H1 (cell line): ENCODE data around the gene ATXN7. TPM values are rescaled to one million over a fixed set of nuclear protein-coding genes. Genes with fewer than 3 reads are reported as not detected.

ENCODE experiments used
- BCL11A ChIP-seq, 2 experiments: IDR thresholded peaks; one replicate each; pipeline ENCODE4 v1.6.1; 2011; ENCODE audit warnings: low read depth in 2 of 2, low read length in 2 of 2, mild to moderate bottlenecking in 2 of 2
- CEBPB ChIP-seq: IDR thresholded peaks from 2 replicates; pipeline ENCODE4 v1.6.1; 2012; ENCODE audit warnings: low read depth, low read length
- CREB1 ChIP-seq: IDR thresholded peaks from 2 replicates; pipeline ENCODE4 v1.6.1; 2012; ENCODE audit warnings: inconsistent platforms
- CTBP2 ChIP-seq: IDR thresholded peaks from 2 replicates; pipeline ENCODE4 v1.7.0; 2011; ENCODE audit warnings: borderline replicate concordance, mild to moderate bottlenecking, moderate library complexity, mixed read lengths, low read length; ENCODE audit not compliant: insufficient read depth, insufficient read length
- HDAC2 ChIP-seq, 2 experiments: fragments of 300-600 bp in 1 of 2; sonication (generic) in 1 of 2; IDR thresholded peaks; 2 replicates each; pipeline ENCODE4 v1.6.1; 2011 to 2012; ENCODE audit warnings: low read depth in 2 of 2, low read length in 2 of 2, mild to moderate bottlenecking in 2 of 2, moderate library complexity in 2 of 2, borderline replicate concordance in 1 of 2, inconsistent platforms in 1 of 2
- MAX ChIP-seq: IDR thresholded peaks from 2 replicates; pipeline ENCODE4 v1.6.1; 2012; ENCODE audit warnings: inconsistent platforms
- NANOG ChIP-seq: IDR thresholded peaks from 2 replicates; pipeline ENCODE4 v1.6.1; 2011; ENCODE audit warnings: low read length, low read depth, mild to moderate bottlenecking, inconsistent platforms; ENCODE audit not compliant: insufficient read depth, poor library complexity, severe bottlenecking
- NRF1 ChIP-seq: IDR thresholded peaks from 2 replicates; pipeline ENCODE4 v1.6.1; 2011; ENCODE audit warnings: mild to moderate bottlenecking, low read depth, low read length, improper control_type of control experiment
- PHF8 ChIP-seq: fragments of 200-600 bp; sonication (generic); conservative IDR thresholded peaks from 2 replicates; pipeline ENCODE4 v1.7.1; 2012; ENCODE audit warnings: low read depth, mild to moderate bottlenecking, inconsistent platforms, low read length, moderate library complexity
- RBBP5 ChIP-seq: IDR thresholded peaks from 2 replicates; pipeline ENCODE4 v1.7.1; 2012; ENCODE audit warnings: low read depth, mild to moderate bottlenecking, inconsistent platforms, low read length, moderate library complexity, borderline replicate concordance
- SAP30 ChIP-seq: fragments of 300-600 bp; sonication (generic); IDR thresholded peaks from 2 replicates; pipeline ENCODE4 v1.7.1; 2012; ENCODE audit warnings: low read length, moderate library complexity, mild to moderate bottlenecking, inconsistent platforms; ENCODE audit not compliant: insufficient read depth, insufficient replicate concordance
- SIN3A ChIP-seq, 2 experiments: IDR thresholded peaks in 1 of 2; conservative IDR thresholded peaks in 1 of 2; 2 replicates each; pipeline ENCODE4 v1.6.1; 2011 to 2012; ENCODE audit warnings: low read length in 2 of 2, improper control_type of control experiment in 1 of 2, low read depth in 1 of 2, mild to moderate bottlenecking in 1 of 2
- SIX5 ChIP-seq: IDR thresholded peaks from 2 replicates; pipeline ENCODE4 v1.6.1; 2011; ENCODE audit warnings: mild to moderate bottlenecking, low read depth, low read length
- SP1 ChIP-seq: IDR thresholded peaks from 2 replicates; pipeline ENCODE4 v1.6.1; 2011; ENCODE audit warnings: low read depth, low read length
- SP4 ChIP-seq: IDR thresholded peaks from 2 replicates; pipeline ENCODE4 v1.6.1; 2012; ENCODE audit warnings: low read length, inconsistent platforms
- TAF7 ChIP-seq: optimal IDR thresholded peaks from 2 replicates; pipeline ENCODE3; 2011; ENCODE audit warnings: low read depth, mild to moderate bottlenecking, inconsistent platforms, low read length, moderate library complexity, borderline replicate concordance
- TBP ChIP-seq: IDR thresholded peaks from 2 replicates; pipeline ENCODE4 v1.6.1; 2011; ENCODE audit warnings: low read depth, low read length, improper control_type of control experiment
- TEAD4 ChIP-seq: IDR thresholded peaks from 2 replicates; pipeline ENCODE4 v1.6.1; 2012; ENCODE audit warnings: low read depth, low read length, inconsistent platforms, mixed read lengths
- polyA plus RNA-seq, 7 experiments: library from polyadenylated mRNA; depleted of rRNA in 3 of 7; stranded (reverse) in 5 of 7; unstranded in 2 of 7; fragments of >200 nt in 5 of 7; fragments of 200-250 nt in 2 of 7; gene quantifications; 1 replicate in 5 of 7; 2 replicates in 1 of 7; 4 replicates in 1 of 7; pipeline versions ENCODE4 v1.2.1 to v1.2.3, GENCODE V29; 2011 to 2013; ENCODE audit warnings: missing spikeins in 2 of 7, mixed read lengths in 2 of 7
- total RNA-seq: library from RNA; stranded (reverse); fragmentation: NEBNext Ultra II Directional; extraction: Animal tissue kit (Norgen Biotek cat#: 25700); gene quantifications from 2 replicates; pipeline ENCODE4 v1.2.1, GENCODE V29; 2021
- TF ChIP-seq, protein P1 (sequence below): IDR thresholded peaks from 2 replicates; pipeline ENCODE4 v1.6.1; 2012; ENCODE audit warnings: low read length, inconsistent platforms
- TF ChIP-seq, protein P2 (sequence below): IDR thresholded peaks from 2 replicates; pipeline ENCODE4 v1.6.1; 2011; ENCODE audit warnings: low read depth, mild to moderate bottlenecking, low read length; ENCODE audit not compliant: insufficient read depth

The ATXN7 gene
- total and polyA plus RNA-seq, 2 of the 8 experiments (the other 6 are each of a cell fraction or from before 2014, with no cell fraction given) = 15.5 to 16.8 TPM

GRCh38 chr3:63912768-63913588 lies 49.3 kb downstream of the ATXN7 start (continued):
- TF ChIP-seq RBBP5 (peak; percentile 56; the same call in 1 of the 2 replicates), TEAD4 (no peak), CEBPB (no peak), TBP (no peak), NANOG (no peak), HDAC2 (IDR thresholded peaks at IDR 0.05; ENCODE audit: borderline replicate concordance in 1 of 2, low read depth in 2 of 2, low read length in 2 of 2) (no peak), SP1 (no peak), SAP30 (no peak), SIN3A (conservative IDR thresholded peaks at IDR 0.05 in 1 of 2, IDR thresholded peaks at IDR 0.05 in 1 of 2; ENCODE audit: low read depth in 1 of 2, low read length in 2 of 2) (no peak; a peak in 1 of 4 replicates), SIX5 (no peak), BCL11A (IDR thresholded peaks at IDR 0.05; ENCODE audit: low read depth in 2 of 2, low read length in 2 of 2) (no peak), CTBP2 (no peak), TAF7 (no peak), PHF8 (no peak), SP4 (no peak), NRF1 (no peak), CREB1 (no peak; the same call in 1 of the 2 replicates), MAX (no peak)
- TF ChIP-seq, protein P1, sequence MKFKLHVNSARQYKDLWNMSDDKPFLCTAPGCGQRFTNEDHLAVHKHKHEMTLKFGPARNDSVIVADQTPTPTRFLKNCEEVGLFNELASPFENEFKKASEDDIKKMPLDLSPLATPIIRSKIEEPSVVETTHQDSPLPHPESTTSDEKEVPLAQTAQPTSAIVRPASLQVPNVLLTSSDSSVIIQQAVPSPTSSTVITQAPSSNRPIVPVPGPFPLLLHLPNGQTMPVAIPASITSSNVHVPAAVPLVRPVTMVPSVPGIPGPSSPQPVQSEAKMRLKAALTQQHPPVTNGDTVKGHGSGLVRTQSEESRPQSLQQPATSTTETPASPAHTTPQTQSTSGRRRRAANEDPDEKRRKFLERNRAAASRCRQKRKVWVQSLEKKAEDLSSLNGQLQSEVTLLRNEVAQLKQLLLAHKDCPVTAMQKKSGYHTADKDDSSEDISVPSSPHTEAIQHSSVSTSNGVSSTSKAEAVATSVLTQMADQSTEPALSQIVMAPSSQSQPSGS = no peak
- TF ChIP-seq, protein P2, sequence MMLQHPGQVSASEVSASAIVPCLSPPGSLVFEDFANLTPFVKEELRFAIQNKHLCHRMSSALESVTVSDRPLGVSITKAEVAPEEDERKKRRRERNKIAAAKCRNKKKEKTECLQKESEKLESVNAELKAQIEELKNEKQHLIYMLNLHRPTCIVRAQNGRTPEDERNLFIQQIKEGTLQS = no peak
